Tibial artery (tissue), 4 donors: ENCODE measurements around the gene POU3F1.

Source experiments
- DNase-seq, 2 donors: peaks; one replicate each; pipeline ENCODE4 v3.0.0-alpha.2; 2019
- H3K27ac ChIP-seq, 2 donors: fragments of 200-600 bp; sonication (generic) in 1 of 2; 1 replicate in 1 of 2; 2 replicates in 1 of 2; pipeline ENCODE4 v1.5.1; 2018 to 2019; ENCODE audit warnings: mild to moderate bottlenecking in 1 of 2
- H3K27me3 ChIP-seq, 2 donors: fragments of 200-600 bp; sonication (generic) in 1 of 2; one replicate each; pipeline versions ENCODE4 v1.5.1 to v1.6.0; 2016 to 2019
- H3K36me3 ChIP-seq, 3 donors: fragments of 200-600 bp; sonication (generic) in 2 of 3; one replicate each; pipeline ENCODE4 v1.5.1; 2016 to 2019; ENCODE audit warnings: mild to moderate bottlenecking in 2 of 3
- H3K4me1 ChIP-seq, 4 donors: fragments of 200-600 bp; sonication (generic) in 2 of 4; 1 replicate in 3 of 4; 2 replicates in 1 of 4; pipeline ENCODE4 v1.5.1; 2016 to 2019
- H3K4me3 ChIP-seq, 2 donors: fragments of 200-600 bp; sonication (generic) in 1 of 2; 1 replicate in 1 of 2; 2 replicates in 1 of 2; pipeline ENCODE4 v1.5.1; 2018 to 2019; ENCODE audit warnings: mild to moderate bottlenecking in 2 of 2
- H3K9me3 ChIP-seq, 3 donors: fragments of 200-600 bp; sonication (generic) in 1 of 3; one replicate each; pipeline ENCODE4 v1.5.1; 2016 to 2019
- intact Hi-C: fragments of 100-400 bp; cut with DNase I; formaldehyde crosslinking; loops from one replicate; pipeline ENCODE4 v1.15.0; 2023; ENCODE audit warnings: low total_unique reads
- TF ChIP-seq, protein P1 (sequence below), 2 experiments: fragments of 200-600 bp in 1 of 2; fragments of 450-650 bp in 1 of 2; IDR thresholded peaks; one replicate each; pipeline ENCODE4 v1.5.1; 2017 to 2019; ENCODE audit warnings: antibody characterized with exemption in 2 of 2, mild to moderate bottlenecking in 1 of 2, moderate library complexity in 1 of 2

POU3F1 gene

GRCh38 chr1:38064197-38064903, 17.8 kb upstream of the POU3F1 start:
- Histone ChIP-seq H3K27me3 (peaks cover 0 to 21% of the 10 kb centered on the region in 2 donors), H3K4me3 (no peak overlapping the region), H3K27ac (no peak overlapping the region), H3K36me3 (no peaks in the 10 kb centered on the region), H3K9me3 (no peaks in the 10 kb centered on the region), H3K4me1 (no peaks in the 10 kb centered on the region)
- no peak for DNase-seq
- intact Hi-C loops = no loop called here
- TF ChIP-seq, protein P1, sequence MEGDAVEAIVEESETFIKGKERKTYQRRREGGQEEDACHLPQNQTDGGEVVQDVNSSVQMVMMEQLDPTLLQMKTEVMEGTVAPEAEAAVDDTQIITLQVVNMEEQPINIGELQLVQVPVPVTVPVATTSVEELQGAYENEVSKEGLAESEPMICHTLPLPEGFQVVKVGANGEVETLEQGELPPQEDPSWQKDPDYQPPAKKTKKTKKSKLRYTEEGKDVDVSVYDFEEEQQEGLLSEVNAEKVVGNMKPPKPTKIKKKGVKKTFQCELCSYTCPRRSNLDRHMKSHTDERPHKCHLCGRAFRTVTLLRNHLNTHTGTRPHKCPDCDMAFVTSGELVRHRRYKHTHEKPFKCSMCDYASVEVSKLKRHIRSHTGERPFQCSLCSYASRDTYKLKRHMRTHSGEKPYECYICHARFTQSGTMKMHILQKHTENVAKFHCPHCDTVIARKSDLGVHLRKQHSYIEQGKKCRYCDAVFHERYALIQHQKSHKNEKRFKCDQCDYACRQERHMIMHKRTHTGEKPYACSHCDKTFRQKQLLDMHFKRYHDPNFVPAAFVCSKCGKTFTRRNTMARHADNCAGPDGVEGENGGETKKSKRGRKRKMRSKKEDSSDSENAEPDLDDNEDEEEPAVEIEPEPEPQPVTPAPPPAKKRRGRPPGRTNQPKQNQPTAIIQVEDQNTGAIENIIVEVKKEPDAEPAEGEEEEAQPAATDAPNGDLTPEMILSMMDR (IDR thresholded peaks at IDR 0.05) = no peak

DNA sequence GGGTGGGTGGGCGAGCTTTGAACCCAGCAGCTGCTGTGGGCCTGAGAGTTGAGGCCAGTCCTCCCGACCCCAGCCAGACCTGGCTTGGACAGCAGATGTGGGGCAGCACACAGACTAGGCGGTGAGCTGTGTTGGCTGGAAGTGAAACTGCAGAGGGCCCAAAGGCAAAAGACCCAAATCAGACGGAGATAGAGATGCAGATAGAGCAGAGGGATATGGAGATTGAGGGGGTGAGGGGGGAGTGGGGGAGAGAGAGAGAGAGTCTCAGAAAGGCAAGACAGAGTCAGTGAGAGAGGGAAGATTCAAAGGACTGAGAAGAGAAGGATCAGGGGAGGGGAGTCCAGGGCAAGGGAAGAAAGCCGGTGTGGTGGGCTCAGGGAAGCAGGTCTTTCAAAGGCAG, 17.0 kb upstream of the POU3F1 start:
- intact Hi-C loops = no loop called here
- no peak for DNase-seq
- TF ChIP-seq, protein P1 (IDR thresholded peaks at IDR 0.05) = no peak

GRCh38 chr1:38062361-38063288, 16.0 kb upstream of the POU3F1 start:
- no peak overlapping the region for H3K27ac ChIP-seq
- H3K27me3 ChIP-seq = peaks cover 0 to 6% of the 10 kb centered on the region in 2 donors
- no peaks in the 10 kb centered on the region for H3K36me3 ChIP-seq
- DNase-seq = no peak
- H3K4me1 ChIP-seq = no peaks in the 10 kb centered on the region
- no peak overlapping the region for H3K4me3 ChIP-seq
- TF ChIP-seq, protein P1 (IDR thresholded peaks at IDR 0.05) = no peak
- intact Hi-C loops = no loop called here
- H3K9me3 ChIP-seq = no peaks in the 10 kb centered on the region

More for the DNA sequence above, 17.0 kb upstream of the POU3F1 start:
- Histone ChIP-seq H3K36me3 (no peaks in the 10 kb centered on the region), H3K4me1 (no peaks in the 10 kb centered on the region), H3K9me3 (no peaks in the 10 kb centered on the region), H3K27ac (no peak overlapping the region), H3K4me3 (no peak overlapping the region), H3K27me3 (peaks cover 0 to 15% of the 10 kb centered on the region in 2 donors)

GRCh38 chr1:38061883-38062328, 15.3 kb upstream of the POU3F1 start:
- DNase-seq = no peak
- Histone ChIP-seq H3K27ac (no peak overlapping the region), H3K4me1 (no peaks in the 10 kb centered on the region), H3K4me3 (no peak overlapping the region), H3K36me3 (no peaks in the 10 kb centered on the region), H3K27me3 (peaks cover 0 to 4% of the 10 kb centered on the region in 2 donors), H3K9me3 (no peaks in the 10 kb centered on the region)
- intact Hi-C loops = no loop called here
- TF ChIP-seq, protein P1 (IDR thresholded peaks at IDR 0.05) = no peak

DNA sequence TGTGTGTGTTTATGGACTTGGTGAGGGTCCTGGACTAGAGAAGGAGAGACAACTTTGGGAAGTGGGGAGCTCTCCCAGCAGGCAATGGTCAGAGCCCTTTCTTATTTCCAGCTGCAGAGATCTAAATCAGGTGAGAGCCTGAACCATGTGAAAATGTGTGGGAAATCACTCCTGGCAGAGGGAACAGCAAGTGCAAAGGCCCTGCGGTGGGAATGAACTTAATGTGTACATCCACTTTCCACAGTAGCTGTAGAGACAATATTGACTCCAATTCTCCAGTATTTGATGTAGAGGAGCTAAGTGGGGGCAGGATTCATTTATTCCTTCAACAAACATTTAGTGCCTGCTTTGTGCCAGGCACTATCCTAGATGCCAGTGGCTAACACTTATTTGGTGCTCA, 14.7 kb upstream of the POU3F1 start:
- Histone ChIP-seq H3K4me1 (no peaks in the 10 kb centered on the region), H3K9me3 (no peaks in the 10 kb centered on the region), H3K36me3 (no peaks in the 10 kb centered on the region), H3K27ac (no peak overlapping the region), H3K4me3 (no peak overlapping the region), H3K27me3 (peaks cover 0 to 4% of the 10 kb centered on the region in 2 donors)
- intact Hi-C loops = no loop called here
- no peak for DNase-seq
- TF ChIP-seq, protein P1 (IDR thresholded peaks at IDR 0.05) = no peak
